ENCODE results near the gene DIAPH2. TPM values are rescaled to one million over a fixed set of nuclear protein-coding genes. Genes with fewer than 3 reads are reported as not detected.

DIAPH2 gene
- total and polyA plus RNA-seq, 2 experiments from 2014 or later: 16.2 to 56.6 TPM

- Histone ChIP-seq H3K4me2 (no peak overlapping the region), H3K9me2 (ENCODE audit: insufficient read depth) (no peaks in the 10 kb centered on the region), H4K20me1 (replicated peaks; ENCODE audit: insufficient read depth) (no peaks in the 10 kb centered on the region), H3K4me1 (ENCODE audit: insufficient read depth) (peaks cover 5% of the 10 kb centered on the region; the same call in 1 of the 2 replicates), H3F3A (replicated peaks; ENCODE audit: low read depth) (no peaks in the 10 kb centered on the region), H2AFZ (no peak overlapping the region), H3K27me3 (ENCODE audit: insufficient read depth) (no peaks in the 10 kb centered on the region), H3K4me3 (no peak overlapping the region), H3K79me2 (replicated peaks; ENCODE audit: insufficient read depth) (peaks cover 95% of the 10 kb centered on the region), H3K27ac (ENCODE audit: low read depth) (no peak overlapping the region), H3K36me3 (ENCODE audit: insufficient read depth) (no peaks in the 10 kb centered on the region)
- Mint-ChIP-seq H3K4me1 (no peaks in the 10 kb centered on the region; the same call in 2 of the 3 replicates), H3K36me3 (ENCODE audit: low read depth) (peaks cover 16% of the 10 kb centered on the region; the same call in 2 of the 3 replicates), H3K27ac (no peak overlapping the region), H3K9me3 (no peaks in the 10 kb centered on the region), H3K4me3 (no peak overlapping the region), H3K27me3 (ENCODE audit: insufficient read depth, low read depth, poor library complexity) (no peaks in the 10 kb centered on the region)
- ATAC-seq (no peak), DNase-seq (ENCODE audit: low spot score) (no peak)
- no peak for TF ChIP-seq EZH2 (IDR thresholded peaks at IDR 0.05; ENCODE audit: low read depth, unreplicated experiment)
- TF ChIP-seq ETS1 (IDR thresholded peaks at IDR 0.05): no peak
Measured at GRCh38 chrX:97334850-97335249, 650.2 kb downstream of the DIAPH2 start.

GRCh38 chrX:97344724-97345123, 660.1 kb downstream of the DIAPH2 start:
- Histone ChIP-seq H3K4me2 (peak overlapping the region; percentile 64), H3K4me3 (peak overlapping the region; percentile 38), H3K9me2 (ENCODE audit: insufficient read depth) (no peaks in the 10 kb centered on the region), H3K27ac (ENCODE audit: low read depth) (peak overlapping the region; percentile 72; the same call in 1 of the 2 replicates), H3K36me3 (ENCODE audit: insufficient read depth) (peaks cover 8% of the 10 kb centered on the region; the same call in 1 of the 2 replicates), H3K4me1 (ENCODE audit: insufficient read depth) (peaks cover 45% of the 10 kb centered on the region), H3F3A (replicated peaks; ENCODE audit: low read depth) (no peaks in the 10 kb centered on the region), H4K20me1 (replicated peaks; ENCODE audit: insufficient read depth) (no peaks in the 10 kb centered on the region; the same call in 1 of the 2 replicates), H3K27me3 (ENCODE audit: insufficient read depth) (no peaks in the 10 kb centered on the region), H2AFZ (no peak overlapping the region), H3K79me2 (replicated peaks; ENCODE audit: insufficient read depth) (peaks cover 73% of the 10 kb centered on the region)
- DNase-seq (ENCODE audit: low spot score) (no peak), ATAC-seq (no peak)
- peaks cover 16% of the 10 kb centered on the region; the same call in 2 of the 3 replicates for H3K36me3 Mint-ChIP-seq (ENCODE audit: low read depth)
- H3K27me3 Mint-ChIP-seq (ENCODE audit: insufficient read depth, low read depth, poor library complexity): peaks cover 2% of the 10 kb centered on the region
- peaks cover 36% of the 10 kb centered on the region for H3K4me1 Mint-ChIP-seq
- peak overlapping the region; percentile 80; the same call in 1 of the 2 replicates for H3K27ac Mint-ChIP-seq
- no peaks in the 10 kb centered on the region for H3K9me3 Mint-ChIP-seq
- peak overlapping the region; percentile 58; the same call in 2 of the 3 replicates for H3K4me3 Mint-ChIP-seq
- TF ChIP-seq EZH2 (IDR thresholded peaks at IDR 0.05; ENCODE audit: low read depth, unreplicated experiment): no peak
- no peak for TF ChIP-seq CREB1 (CRISPR knock-in tag; IDR thresholded peaks at IDR 0.05; ENCODE audit: low read depth)
- no peak for TF ChIP-seq CTCF (conservative IDR thresholded peaks at IDR 0.05; ENCODE audit: low read depth in 2 of 2)
- no peak for TF ChIP-seq STAT1 (IDR thresholded peaks at IDR 0.05; ENCODE audit: unreplicated experiment)
- no peak for TF ChIP-seq EZH2phosphoT487 (IDR thresholded peaks at IDR 0.05; ENCODE audit: unreplicated experiment)
- TF ChIP-seq JUNB (IDR thresholded peaks at IDR 0.05; ENCODE audit: unreplicated experiment): no peak
- no peak for TF ChIP-seq ZNF114 (CRISPR knock-in tag; IDR thresholded peaks at IDR 0.05)
- TF ChIP-seq POLR2AphosphoS5 (IDR thresholded peaks at IDR 0.05; ENCODE audit: low read depth): no peak
- no peak for TF ChIP-seq ZNF331 (CRISPR knock-in tag; IDR thresholded peaks at IDR 0.05; ENCODE audit: low read depth)
- TF ChIP-seq ZNF462 (CRISPR knock-in tag; IDR thresholded peaks at IDR 0.05): no peak
- TF ChIP-seq NANOG (IDR thresholded peaks at IDR 0.05; ENCODE audit: borderline replicate concordance): no peak
- TF ChIP-seq ETS1 (IDR thresholded peaks at IDR 0.05): no peak

All from GM23338 (cell line).